NCI-H2196 treated with DMSO at 0.1 percent for 48 hours (cell line): ENCODE measurements around the gene GNG5.
"Not testable (repeated sequence)": the region's sequence is repeated elsewhere in the genome, so short reads cannot be mapped to it uniquely, and the experiment has no call there.

ENCODE experiments used
- DNase-seq: peaks from one replicate; lab custom pipeline; 2025; ENCODE audit not compliant: unreplicated experiment; lab: John Stamatoyannopoulos, UW

The GNG5 gene

GRCh38 chr1:84506002-84506728 lies at the start of gene GNG5, which contains the start of gene SPATA1:
TSS of gene GNG5 (minus strand) at chr1:84506581. CDS start at chr1:84506091, 490 bp downstream.
TSS of gene SPATA1 (plus strand) at chr1:84506386. CDS start at chr1:84516360, 9,974 bp downstream.
- DNase-seq, result peak; percentile 91

GRCh38 chr1:84550826-84551225 lies 44.4 kb upstream of the GNG5 start:
- DNase-seq, result no peak

GRCh38 chr1:84541679-84542078 lies 35.3 kb upstream of the GNG5 start:
- no peak for DNase-seq

GRCh38 chr1:84540759-84541158 lies 34.4 kb upstream of the GNG5 start:
- no peak for DNase-seq

GRCh38 chr1:84539972-84540371 lies 33.6 kb upstream of the GNG5 start:
- no peak for DNase-seq

GRCh38 chr1:84538599-84538998 lies 32.2 kb upstream of the GNG5 start:
- DNase-seq, result no peak

- no peak for DNase-seq
Measured at GRCh38 chr1:84525779-84526178, 19.4 kb upstream of the GNG5 start.

- DNase-seq, result no peak
Measured at GRCh38 chr1:84524590-84524989, 18.2 kb upstream of the GNG5 start.

- no peak for DNase-seq
Measured at GRCh38 chr1:84510668-84511067, 4.3 kb upstream of the GNG5 start.

- no peak for DNase-seq
Measured at GRCh38 chr1:84510165-84510564, 3.8 kb upstream of the GNG5 start.

- no peak for DNase-seq
Measured at GRCh38 chr1:84509029-84509428, 2.6 kb upstream of the GNG5 start.

GRCh38 chr1:84508510-84508909 lies 2.1 kb upstream of the GNG5 start:
- DNase-seq, result no peak

- DNase-seq, result not testable (repeated sequence)
Measured at GRCh38 chr1:84507887-84508286, 1.5 kb upstream of the GNG5 start.

- DNase-seq, result no peak
Measured at GRCh38 chr1:84506729-84507453, 510 bp upstream of the GNG5 start.

GRCh38 chr1:84505493-84506001 lies 834 bp downstream of the GNG5 start:
- DNase-seq, result no peak

GRCh38 chr1:84504580-84505492 lies 1.5 kb downstream of the GNG5 start:
- no peak for DNase-seq

GRCh38 chr1:84502927-84503326 lies 3.5 kb downstream of the GNG5 start:
- no peak for DNase-seq

- no peak for DNase-seq
Measured at GRCh38 chr1:84497631-84498275, 8.6 kb downstream of the GNG5 start.

- DNase-seq, result no peak
Measured at GRCh38 chr1:84496498-84496897, 9.9 kb downstream of the GNG5 start.

- no peak for DNase-seq
Measured at GRCh38 chr1:84493747-84494146, 12.6 kb downstream of the GNG5 start.

- no peak for DNase-seq
Measured at GRCh38 chr1:84492726-84493125, 13.7 kb downstream of the GNG5 start.
